ENCODE data around the gene EFCAB9. TPM values are rescaled to one million over a fixed set of nuclear protein-coding genes. Genes with fewer than 3 reads are reported as not detected.
"Not testable (repeated sequence)": the region's sequence is repeated elsewhere in the genome, so short reads cannot be mapped to it uniquely, and the experiment has no call there.

Gene EFCAB9
- total RNA-seq, 2 experiments from 2014 or later: not detected

DNA sequence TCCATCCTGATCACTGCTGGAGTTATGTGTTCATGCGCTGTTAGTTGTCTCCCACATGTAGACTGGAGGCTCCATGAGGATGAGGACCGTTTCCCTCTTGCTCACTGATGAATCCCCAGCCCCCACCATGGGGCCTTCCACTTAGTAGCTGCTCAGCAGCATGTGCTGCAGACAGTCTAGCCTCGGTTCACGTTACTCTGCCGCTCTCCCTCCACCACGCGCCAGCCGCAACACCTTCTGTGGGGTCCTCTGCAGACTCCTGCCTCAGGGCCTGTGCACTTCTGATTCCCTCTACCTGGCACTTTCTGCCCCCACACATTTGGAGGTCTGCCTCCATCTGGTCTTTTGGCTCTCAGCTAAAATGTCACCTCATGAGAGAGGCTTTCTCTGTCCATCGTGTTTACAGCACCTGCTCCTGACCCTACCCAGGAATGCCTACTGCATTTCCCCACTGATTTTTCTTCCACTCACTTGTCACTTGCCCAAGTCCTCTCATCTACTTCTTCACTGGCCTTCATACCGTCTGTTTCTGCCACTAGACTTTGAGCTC, 42.2 kb upstream of the EFCAB9 start:
- Mint-ChIP-seq H3K9me3 (ENCODE audit: insufficient read depth) (no peaks in the 10 kb centered on the region), H3K4me1 (ENCODE audit: low read depth) (peaks cover 72% of the 10 kb centered on the region), H3K36me3 (ENCODE audit: low read depth) (peaks cover 89% of the 10 kb centered on the region), H3K27ac (peak overlapping the region; percentile 93), H3K27me3 (ENCODE audit: low read depth) (no peaks in the 10 kb centered on the region), H3K4me3 (peak overlapping the region; percentile 60)
- ChIA-PET CTCF (interaction anchor here (1.5 to 2.7 kb wide), 3 partner anchors 10 to 40 kb away, joined by 4 to 12 read pairs (median 4); partner anchors contain the start of gene STK10), POLR2A (interaction anchor here (0.6 to 2.5 kb wide), 4 partner anchors 24 to 40 kb away, joined by 3 to 9 read pairs (median 4); no protein-coding TSS in a partner anchor)
- DNase-seq: no peak
- no peak for ATAC-seq

- H3K9me3 Mint-ChIP-seq (ENCODE audit: insufficient read depth): no peaks in the 10 kb centered on the region
- H3K4me3 Mint-ChIP-seq: no peak overlapping the region
- H3K27ac Mint-ChIP-seq: peak overlapping the region; percentile 67
- peaks cover 64% of the 10 kb centered on the region for H3K4me1 Mint-ChIP-seq (ENCODE audit: low read depth)
- ChIA-PET CTCF (interaction anchor here (2.7 kb wide), 1 partner anchor 35 kb away, joined by 12 read pairs; the partner anchor contains the start of gene STK10), POLR2A (interaction anchor here (1.5 kb wide), 1 partner anchor 20 kb away, joined by 5 read pairs; no protein-coding TSS in a partner anchor)
- no peak for DNase-seq
- no peak for ATAC-seq
- no peaks in the 10 kb centered on the region for H3K27me3 Mint-ChIP-seq (ENCODE audit: low read depth)
- peaks cover 82% of the 10 kb centered on the region for H3K36me3 Mint-ChIP-seq (ENCODE audit: low read depth)
These were observed 40.3 kb upstream of the EFCAB9 start for GRCh38 chr5:172153695-172154094.

DNA sequence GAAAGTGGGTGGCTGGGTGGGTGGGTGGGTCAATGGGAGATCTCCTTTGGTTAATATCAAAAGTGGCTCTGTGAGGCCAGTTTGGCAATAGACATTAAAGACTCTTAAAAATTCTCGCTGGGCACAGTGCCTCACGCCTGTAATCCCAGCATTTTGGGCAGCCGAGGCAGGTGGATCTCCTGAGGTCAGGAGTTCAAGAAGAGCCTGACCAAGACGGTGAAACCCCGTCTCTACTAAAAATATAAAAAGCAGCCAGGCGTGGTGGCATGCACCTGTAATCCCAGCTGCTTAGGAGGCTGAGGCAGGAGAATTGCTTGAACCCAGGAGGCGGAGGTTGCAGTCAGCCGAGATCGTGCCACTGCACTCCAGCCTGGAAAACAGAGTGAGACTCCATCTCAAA, 38.9 kb upstream of the EFCAB9 start:
- ATAC-seq; H3K9me3 Mint-ChIP-seq (ENCODE audit: insufficient read depth); H3K4me3 Mint-ChIP-seq; DNase-seq; POLR2A ChIA-PET; CTCF ChIA-PET; H3K27me3 Mint-ChIP-seq (ENCODE audit: low read depth); H3K27ac Mint-ChIP-seq: not testable (repeated sequence)
- H3K36me3 Mint-ChIP-seq (ENCODE audit: low read depth): peaks cover 78% of the 10 kb centered on the region
- H3K4me1 Mint-ChIP-seq (ENCODE audit: low read depth): peaks cover 65% of the 10 kb centered on the region

- peaks cover 76% of the 10 kb centered on the region for H3K36me3 Mint-ChIP-seq (ENCODE audit: low read depth)
- POLR2A ChIA-PET: interaction anchor here (1.0 to 3.4 kb wide), 4 partner anchors 10 to 23 kb away, joined by 3 to 21 read pairs (median 4); no protein-coding TSS in a partner anchor
- H3K27ac Mint-ChIP-seq: no peak overlapping the region
- no peak for DNase-seq
- no peak for ATAC-seq
- no peaks in the 10 kb centered on the region for H3K9me3 Mint-ChIP-seq (ENCODE audit: insufficient read depth)
- CTCF ChIA-PET: interaction anchor here (1.4 to 1.5 kb wide), 2 partner anchors 32 to 245 kb away, joined by 5 to 8 read pairs; partner anchors contain the start of gene STK10
- H3K4me1 Mint-ChIP-seq (ENCODE audit: low read depth): peaks cover 63% of the 10 kb centered on the region
- no peaks in the 10 kb centered on the region for H3K27me3 Mint-ChIP-seq (ENCODE audit: low read depth)
- H3K4me3 Mint-ChIP-seq: no peak overlapping the region
These were observed 37.4 kb upstream of the EFCAB9 start for GRCh38 chr5:172156541-172156994.

GRCh38 chr5:172159016-172159415, 35.0 kb upstream of the EFCAB9 start:
- H3K4me1 Mint-ChIP-seq (ENCODE audit: low read depth): peaks cover 58% of the 10 kb centered on the region
- no peaks in the 10 kb centered on the region for H3K27me3 Mint-ChIP-seq (ENCODE audit: low read depth)
- CTCF ChIA-PET: interaction anchor here (1.5 to 1.7 kb wide), 2 partner anchors 15 to 25 kb away, joined by 4 to 5 read pairs; no protein-coding TSS in a partner anchor
- ATAC-seq (no peak), DNase-seq (no peak)
- peak overlapping the region; percentile 39 for H3K27ac Mint-ChIP-seq
- H3K9me3 Mint-ChIP-seq (ENCODE audit: insufficient read depth): no peaks in the 10 kb centered on the region
- H3K4me3 Mint-ChIP-seq: no peak overlapping the region
- H3K36me3 Mint-ChIP-seq (ENCODE audit: low read depth): peaks cover 70% of the 10 kb centered on the region
- POLR2A ChIA-PET: interaction anchor here (3.4 kb wide), 1 partner anchor 15 kb away, joined by 21 read pairs; no protein-coding TSS in a partner anchor

DNA sequence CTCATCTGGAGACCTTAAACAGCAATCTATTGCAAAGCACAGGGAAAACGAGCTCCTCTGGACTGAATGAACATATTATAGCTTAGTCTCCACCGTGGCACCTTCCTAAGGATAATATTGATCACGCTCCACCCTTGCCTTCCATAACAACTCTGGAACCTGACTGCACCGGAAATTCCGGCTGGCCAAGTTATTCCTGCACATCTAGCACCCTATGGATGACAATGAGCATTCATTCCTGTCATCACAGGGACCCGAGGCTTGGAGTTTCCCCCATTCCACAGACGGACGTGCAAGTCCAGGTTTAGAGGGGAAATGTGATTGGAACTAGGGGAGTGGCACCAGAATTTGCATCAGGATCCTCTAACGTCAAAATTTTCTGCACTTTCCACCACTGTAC, 33.5 kb upstream of the EFCAB9 start:
- H3K27ac Mint-ChIP-seq: peak overlapping the region; percentile 12
- H3K4me1 Mint-ChIP-seq (ENCODE audit: low read depth): peaks cover 55% of the 10 kb centered on the region
- ChIA-PET CTCF (interaction anchor here (1.7 kb wide), 1 partner anchor 13 kb away, joined by 5 read pairs; no protein-coding TSS in a partner anchor), POLR2A (no interaction called here)
- no peaks in the 10 kb centered on the region for H3K27me3 Mint-ChIP-seq (ENCODE audit: low read depth)
- ATAC-seq (no peak), DNase-seq (no peak)
- peaks cover 64% of the 10 kb centered on the region for H3K36me3 Mint-ChIP-seq (ENCODE audit: low read depth)
- H3K9me3 Mint-ChIP-seq (ENCODE audit: insufficient read depth): no peaks in the 10 kb centered on the region
- H3K4me3 Mint-ChIP-seq: no peak overlapping the region

- peak overlapping the region; percentile 41 for H3K27ac Mint-ChIP-seq
- DNase-seq: no peak
- CTCF ChIA-PET: interaction anchor here (0.8 kb wide), 2 partner anchors 26 to 48 kb away, joined by 3 read pairs; partner anchors contain the start of gene STK10
- no peak overlapping the region for H3K4me3 Mint-ChIP-seq
- peaks cover 61% of the 10 kb centered on the region for H3K4me1 Mint-ChIP-seq (ENCODE audit: low read depth)
- no peaks in the 10 kb centered on the region for H3K27me3 Mint-ChIP-seq (ENCODE audit: low read depth)
- POLR2A ChIA-PET: interaction anchor here (0.6 to 4.4 kb wide), 3 partner anchors 12 to 120 kb away, joined by 3 to 25 read pairs (median 3); no protein-coding TSS in a partner anchor
- no peaks in the 10 kb centered on the region for H3K9me3 Mint-ChIP-seq (ENCODE audit: insufficient read depth)
- H3K36me3 Mint-ChIP-seq (ENCODE audit: low read depth): peaks cover 60% of the 10 kb centered on the region
- ATAC-seq: no peak
These were observed 31.5 kb upstream of the EFCAB9 start for GRCh38 chr5:172162323-172162986.

- H3K4me1 Mint-ChIP-seq (ENCODE audit: low read depth): peaks cover 66% of the 10 kb centered on the region
These were observed 31.0 kb upstream of the EFCAB9 start for GRCh38 chr5:172162987-172163343.

GRCh38 chr5:172163346-172163745, 30.6 kb upstream of the EFCAB9 start:
- Mint-ChIP-seq H3K27me3 (ENCODE audit: low read depth) (no peaks in the 10 kb centered on the region), H3K27ac (peak overlapping the region; percentile 41), H3K4me1 (ENCODE audit: low read depth) (peaks cover 69% of the 10 kb centered on the region), H3K4me3 (no peak overlapping the region), H3K36me3 (ENCODE audit: low read depth) (peaks cover 63% of the 10 kb centered on the region), H3K9me3 (ENCODE audit: insufficient read depth) (no peaks in the 10 kb centered on the region)
- DNase-seq (no peak), ATAC-seq (no peak)
- ChIA-PET CTCF (no interaction called here), POLR2A (interaction anchor here (4.4 kb wide), 1 partner anchor 12 kb away, joined by 25 read pairs; no protein-coding TSS in a partner anchor)

More at GRCh38 chr5:172162987-172163343, 31.0 kb upstream of the EFCAB9 start:
- Mint-ChIP-seq H3K27ac (peak overlapping the region; percentile 41), H3K4me3 (no peak overlapping the region), H3K36me3 (ENCODE audit: low read depth) (peaks cover 62% of the 10 kb centered on the region), H3K9me3 (ENCODE audit: insufficient read depth) (no peaks in the 10 kb centered on the region), H3K27me3 (ENCODE audit: low read depth) (no peaks in the 10 kb centered on the region)
- DNase-seq (no peak), ATAC-seq (no peak)
- ChIA-PET POLR2A (interaction anchor here (4.4 kb wide), 1 partner anchor 12 kb away, joined by 25 read pairs; no protein-coding TSS in a partner anchor), CTCF (no interaction called here)

- Mint-ChIP-seq H3K4me3 (no peak overlapping the region), H3K36me3 (ENCODE audit: low read depth) (peaks cover 65% of the 10 kb centered on the region), H3K9me3 (ENCODE audit: insufficient read depth) (no peaks in the 10 kb centered on the region), H3K27ac (no peak overlapping the region), H3K27me3 (ENCODE audit: low read depth) (no peaks in the 10 kb centered on the region), H3K4me1 (ENCODE audit: low read depth) (peaks cover 72% of the 10 kb centered on the region)
- POLR2A ChIA-PET: interaction anchor here (4.4 kb wide), 1 partner anchor 10 kb away, joined by 25 read pairs; no protein-coding TSS in a partner anchor
- no peak for DNase-seq
- CTCF ChIA-PET: interaction anchor here (2.3 kb wide), 1 partner anchor 22 kb away, joined by 6 read pairs; no protein-coding TSS in a partner anchor
- no peak for ATAC-seq
These were observed 29.2 kb upstream of the EFCAB9 start for GRCh38 chr5:172164769-172165212.

DNA sequence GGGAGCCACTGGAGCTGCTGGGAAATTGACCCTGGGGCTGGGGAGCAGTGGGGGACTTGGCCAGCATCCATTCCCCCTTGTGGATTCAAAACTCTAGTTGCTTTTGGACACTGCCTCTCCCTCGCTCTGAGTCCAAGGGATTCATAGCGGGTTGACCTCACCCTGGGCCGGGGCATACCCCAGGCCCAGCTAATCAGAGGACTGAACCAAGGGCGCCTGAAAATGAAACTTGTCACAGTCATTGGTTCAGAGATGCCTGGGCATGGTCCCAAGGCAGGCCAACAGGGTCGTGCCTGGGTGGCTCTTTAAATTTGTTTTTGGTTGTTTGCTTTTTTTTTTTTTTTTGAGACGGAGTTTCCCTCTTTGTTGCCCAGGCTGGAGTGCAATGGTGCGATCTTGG, 28.5 kb upstream of the EFCAB9 start:
- no peak for ATAC-seq
- ChIA-PET POLR2A (interaction anchor here (4.4 kb wide), 1 partner anchor 9 kb away, joined by 25 read pairs; no protein-coding TSS in a partner anchor), CTCF (interaction anchor here (0.9 to 2.3 kb wide), 2 partner anchors 13 to 21 kb away, joined by 3 to 6 read pairs; no protein-coding TSS in a partner anchor)
- DNase-seq: no peak
- H3K27ac Mint-ChIP-seq: no peak overlapping the region
- H3K4me3 Mint-ChIP-seq: no peak overlapping the region
- no peaks in the 10 kb centered on the region for H3K9me3 Mint-ChIP-seq (ENCODE audit: insufficient read depth)
- H3K27me3 Mint-ChIP-seq (ENCODE audit: low read depth): no peaks in the 10 kb centered on the region
- peaks cover 69% of the 10 kb centered on the region for H3K36me3 Mint-ChIP-seq (ENCODE audit: low read depth)
- peaks cover 75% of the 10 kb centered on the region for H3K4me1 Mint-ChIP-seq (ENCODE audit: low read depth)
